ENCODE data around the gene FBXO47. TPM values are rescaled to one million over a fixed set of nuclear protein-coding genes. Genes with fewer than 3 reads are reported as not detected.

FBXO47 gene
- total RNA-seq (2014; rRNA removed; shearing (Covaris generic)), result not detected in 2 replicates

GRCh38 chr17:38967290-38967738 is at the start of gene FBXO47:
TSS of gene FBXO47 (minus strand) at chr17:38967403. CDS start at chr17:38963025, 4,378 bp downstream.
- H3K4me1 ChIP-seq, result no peaks in the 10 kb centered on the region
- no peaks in the 10 kb centered on the region for H3K36me3 ChIP-seq
- no peak within 1 kb of the TSS for H3K27ac ChIP-seq
- H3K4me3 ChIP-seq, result 0 out of 2 replicates have a peak within 1 kb of the TSS, but pooled peaks have one; percentile 12
- DNase-seq, result peak; percentile 61 to 65
- no peaks in the 10 kb centered on the region for H3K9me3 ChIP-seq (replicated peaks)
- 0 out of 2 replicates have a peak, but pooled peaks cover 7% of the 10 kb centered on the region for H3K27me3 ChIP-seq

GRCh38 chr17:39016193-39017153 is 49.3 kb upstream of the FBXO47 start:
- peak; percentile 9 to 12 for DNase-seq
- H3K9me3 ChIP-seq (replicated peaks), result no peaks in the 10 kb centered on the region
- H3K36me3 ChIP-seq, result no peaks in the 10 kb centered on the region
- H3K4me1 ChIP-seq, result no peaks in the 10 kb centered on the region
- no peaks in the 10 kb centered on the region for H3K27me3 ChIP-seq
- no peak overlapping the region for H3K27ac ChIP-seq
- H3K4me3 ChIP-seq, result no peak overlapping the region

GRCh38 chr17:39015546-39015935 is 48.3 kb upstream of the FBXO47 start:
- Histone ChIP-seq H3K4me1 (no peaks in the 10 kb centered on the region), H3K9me3 (replicated peaks) (no peaks in the 10 kb centered on the region), H3K27me3 (no peaks in the 10 kb centered on the region), H3K27ac (no peak overlapping the region), H3K4me3 (no peak overlapping the region), H3K36me3 (no peaks in the 10 kb centered on the region)
- no peak for DNase-seq

GRCh38 chr17:39014795-39015545 is 47.8 kb upstream of the FBXO47 start:
- no peaks in the 10 kb centered on the region for H3K9me3 ChIP-seq (replicated peaks)
- no peaks in the 10 kb centered on the region for H3K27me3 ChIP-seq
- no peaks in the 10 kb centered on the region for H3K4me1 ChIP-seq
- DNase-seq, result no peak
- no peak overlapping the region for H3K4me3 ChIP-seq
- no peak overlapping the region for H3K27ac ChIP-seq
- no peaks in the 10 kb centered on the region for H3K36me3 ChIP-seq

- no peak for DNase-seq
- no peaks in the 10 kb centered on the region for H3K36me3 ChIP-seq
- no peaks in the 10 kb centered on the region for H3K4me1 ChIP-seq
- no peaks in the 10 kb centered on the region for H3K9me3 ChIP-seq (replicated peaks)
- H3K27me3 ChIP-seq, result no peaks in the 10 kb centered on the region
- no peak overlapping the region for H3K27ac ChIP-seq
- H3K4me3 ChIP-seq, result no peak overlapping the region
Measured at GRCh38 chr17:39014044-39014794, 47.0 kb upstream of the FBXO47 start.

GRCh38 chr17:39012725-39013124 is 45.5 kb upstream of the FBXO47 start:
- Histone ChIP-seq H3K4me3 (no peak overlapping the region), H3K36me3 (no peaks in the 10 kb centered on the region), H3K27ac (no peak overlapping the region), H3K9me3 (replicated peaks) (no peaks in the 10 kb centered on the region), H3K27me3 (no peaks in the 10 kb centered on the region), H3K4me1 (no peaks in the 10 kb centered on the region)
- DNase-seq, result no peak

GRCh38 chr17:39011907-39012468 is 44.8 kb upstream of the FBXO47 start:
- no peaks in the 10 kb centered on the region for H3K27me3 ChIP-seq
- H3K4me1 ChIP-seq, result no peaks in the 10 kb centered on the region
- no peak overlapping the region for H3K27ac ChIP-seq
- H3K36me3 ChIP-seq, result no peaks in the 10 kb centered on the region
- no peak overlapping the region for H3K4me3 ChIP-seq
- no peak for DNase-seq
- H3K9me3 ChIP-seq (replicated peaks), result no peaks in the 10 kb centered on the region

- Histone ChIP-seq H3K36me3 (no peaks in the 10 kb centered on the region), H3K4me1 (no peaks in the 10 kb centered on the region), H3K27me3 (no peaks in the 10 kb centered on the region), H3K4me3 (no peak overlapping the region), H3K9me3 (replicated peaks) (no peaks in the 10 kb centered on the region), H3K27ac (no peak overlapping the region)
- no peak for DNase-seq
Measured at GRCh38 chr17:39009581-39010001, 42.4 kb upstream of the FBXO47 start.

- no peak overlapping the region for H3K4me3 ChIP-seq
- no peaks in the 10 kb centered on the region for H3K4me1 ChIP-seq
- H3K36me3 ChIP-seq, result no peaks in the 10 kb centered on the region
- H3K27me3 ChIP-seq, result no peaks in the 10 kb centered on the region
- DNase-seq, result no peak
- no peak overlapping the region for H3K27ac ChIP-seq
- H3K9me3 ChIP-seq (replicated peaks), result no peaks in the 10 kb centered on the region
Measured at GRCh38 chr17:39008633-39009032, 41.4 kb upstream of the FBXO47 start.

- Histone ChIP-seq H3K27me3 (no peaks in the 10 kb centered on the region), H3K36me3 (no peaks in the 10 kb centered on the region), H3K9me3 (replicated peaks) (no peaks in the 10 kb centered on the region), H3K4me1 (no peaks in the 10 kb centered on the region), H3K27ac (no peak overlapping the region), H3K4me3 (no peak overlapping the region)
- no peak for DNase-seq
Measured at GRCh38 chr17:39002991-39003715, 36.0 kb upstream of the FBXO47 start.

- peak; percentile 7 to 23 for DNase-seq
- no peaks in the 10 kb centered on the region for H3K9me3 ChIP-seq (replicated peaks)
- H3K4me3 ChIP-seq, result no peak overlapping the region
- H3K36me3 ChIP-seq, result no peaks in the 10 kb centered on the region
- no peak overlapping the region for H3K27ac ChIP-seq
- no peaks in the 10 kb centered on the region for H3K27me3 ChIP-seq
- H3K4me1 ChIP-seq, result no peaks in the 10 kb centered on the region
Measured at GRCh38 chr17:39001703-39002637, 34.8 kb upstream of the FBXO47 start.

- Histone ChIP-seq H3K27me3 (no peaks in the 10 kb centered on the region), H3K9me3 (replicated peaks) (no peaks in the 10 kb centered on the region), H3K27ac (no peak overlapping the region), H3K4me1 (no peaks in the 10 kb centered on the region), H3K4me3 (no peak overlapping the region), H3K36me3 (no peaks in the 10 kb centered on the region)
- DNase-seq, result no peak
Measured at GRCh38 chr17:39000021-39000601, 32.9 kb upstream of the FBXO47 start.

Data from SJCRH30 (cell line).